ENCODE measurements around the gene RHBDF1.

RHBDF1 gene

DNA sequence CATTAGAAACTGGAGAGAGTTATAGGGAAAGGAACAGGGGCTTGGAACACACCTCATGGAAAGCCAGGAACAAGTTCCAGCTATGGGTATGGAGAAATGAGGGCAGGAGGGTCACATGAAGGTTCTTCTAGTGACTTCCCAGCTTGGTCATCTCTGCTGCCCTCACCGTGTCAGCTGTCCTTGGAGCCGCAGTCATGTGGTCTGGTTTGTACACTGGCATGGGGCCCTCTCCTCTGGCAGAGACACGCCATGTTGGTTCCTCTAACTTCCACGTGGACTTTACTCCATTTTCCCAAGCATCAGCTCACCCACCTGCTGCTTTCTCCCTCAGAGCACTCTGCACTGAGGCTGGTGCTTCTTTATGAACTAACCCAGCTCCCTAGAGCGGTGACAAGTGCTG, 31.9 kb upstream of the RHBDF1 start:
- no peak overlapping the region for H3K4me3 ChIP-seq (ENCODE audit: low read length)
- no peak for TF ChIP-seq CTCF (IDR thresholded peaks at IDR 0.05; ENCODE audit: insufficient read depth, low read depth, low read length, missing control alignments)
- DNase-seq (ENCODE audit: low read depth) = no peak

DNA sequence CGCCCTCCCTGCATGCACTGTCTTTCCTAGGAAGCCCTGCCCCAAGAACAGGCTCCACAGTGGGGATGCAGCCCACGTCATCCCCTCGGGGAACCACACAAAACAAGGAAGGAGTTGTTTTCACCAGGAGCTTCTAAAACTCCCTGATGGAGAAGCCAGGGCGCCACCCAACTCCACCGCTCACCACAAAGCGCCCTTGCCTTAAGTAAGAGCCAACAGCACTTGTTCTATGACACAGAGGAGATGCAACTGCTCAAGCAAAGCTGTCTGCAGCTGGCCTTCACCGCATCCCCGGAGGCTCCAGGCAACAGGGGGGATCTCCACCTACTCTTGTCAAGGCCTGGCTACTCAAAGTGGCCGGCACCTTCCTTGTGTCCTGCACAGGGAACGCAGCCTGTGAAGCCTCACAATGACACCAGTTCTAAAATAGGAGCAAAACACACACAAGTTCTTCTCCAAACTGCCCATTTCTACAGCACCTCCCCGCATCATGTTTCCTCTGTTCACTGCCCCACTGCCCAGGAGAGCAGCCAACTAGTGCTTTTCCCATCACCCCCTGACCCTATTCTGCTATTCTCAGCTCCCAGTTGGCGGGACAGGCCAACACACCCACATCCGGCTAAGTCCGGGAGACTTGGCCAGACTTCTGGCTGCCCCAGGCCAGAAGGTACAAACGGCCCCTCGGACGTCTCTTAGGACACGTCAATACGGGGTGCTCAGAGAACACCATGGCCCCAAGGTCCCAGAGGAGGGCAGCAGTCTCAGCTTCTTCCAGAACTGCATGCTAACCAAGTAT, 29.8 kb upstream of the RHBDF1 start:
- no peak for TF ChIP-seq CTCF (IDR thresholded peaks at IDR 0.05; ENCODE audit: insufficient read depth, low read depth, low read length, missing control alignments)
- no peak overlapping the region for H3K4me3 ChIP-seq (ENCODE audit: low read length)
- no peak for DNase-seq (ENCODE audit: low read depth)

DNA sequence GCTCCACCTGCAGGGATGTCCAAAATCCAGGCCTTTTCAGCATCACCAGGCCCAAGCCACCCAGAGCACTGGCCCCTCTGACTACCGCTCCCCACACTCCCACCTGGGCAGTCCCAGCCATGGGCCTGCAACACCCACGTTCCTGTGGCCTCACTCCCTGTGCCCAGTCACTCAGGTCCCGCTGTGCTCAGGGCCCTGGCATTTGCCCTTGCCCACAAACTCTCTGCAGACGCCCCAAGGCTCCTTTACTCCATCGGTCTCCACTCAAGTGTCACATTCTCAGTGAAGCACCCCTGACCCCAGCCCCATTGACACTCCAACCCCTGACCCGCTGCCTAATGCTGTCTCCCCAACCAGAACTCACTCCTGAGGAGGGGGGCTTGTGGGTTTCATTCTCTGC, 29.2 kb upstream of the RHBDF1 start:
- TF ChIP-seq CTCF (IDR thresholded peaks at IDR 0.05; ENCODE audit: insufficient read depth, low read depth, low read length, missing control alignments) = no peak
- no peak overlapping the region for H3K4me3 ChIP-seq (ENCODE audit: low read length)
- no peak for DNase-seq (ENCODE audit: low read depth)

- DNase-seq (ENCODE audit: low read depth) = no peak
- no peak for TF ChIP-seq CTCF (IDR thresholded peaks at IDR 0.05; ENCODE audit: insufficient read depth, low read depth, low read length, missing control alignments)
- H3K4me3 ChIP-seq (ENCODE audit: low read length) = no peak overlapping the region
Observed at GRCh38 chr16:100989-101388, 28.6 kb upstream of the RHBDF1 start.

- no peak overlapping the region for H3K4me3 ChIP-seq (ENCODE audit: low read length)
- TF ChIP-seq CTCF (IDR thresholded peaks at IDR 0.05; ENCODE audit: insufficient read depth, low read depth, low read length, missing control alignments) = no peak
- DNase-seq (ENCODE audit: low read depth) = peak; percentile 28
Observed at GRCh38 chr16:97822-98221, 25.4 kb upstream of the RHBDF1 start.

GRCh38 chr16:96935-97381, 24.5 kb upstream of the RHBDF1 start:
- no peak overlapping the region for H3K4me3 ChIP-seq (ENCODE audit: low read length)
- TF ChIP-seq CTCF (IDR thresholded peaks at IDR 0.05; ENCODE audit: insufficient read depth, low read depth, low read length, missing control alignments) = peak; percentile 95
- DNase-seq (ENCODE audit: low read depth) = peak; percentile 88

- no peak for DNase-seq (ENCODE audit: low read depth)
- no peak for TF ChIP-seq CTCF (IDR thresholded peaks at IDR 0.05; ENCODE audit: insufficient read depth, low read depth, low read length, missing control alignments)
- no peak overlapping the region for H3K4me3 ChIP-seq (ENCODE audit: low read length)
Observed at GRCh38 chr16:94918-95265, 22.5 kb upstream of the RHBDF1 start.
